ENCODE results near the gene GPX8.

GPX8 gene

DNA sequence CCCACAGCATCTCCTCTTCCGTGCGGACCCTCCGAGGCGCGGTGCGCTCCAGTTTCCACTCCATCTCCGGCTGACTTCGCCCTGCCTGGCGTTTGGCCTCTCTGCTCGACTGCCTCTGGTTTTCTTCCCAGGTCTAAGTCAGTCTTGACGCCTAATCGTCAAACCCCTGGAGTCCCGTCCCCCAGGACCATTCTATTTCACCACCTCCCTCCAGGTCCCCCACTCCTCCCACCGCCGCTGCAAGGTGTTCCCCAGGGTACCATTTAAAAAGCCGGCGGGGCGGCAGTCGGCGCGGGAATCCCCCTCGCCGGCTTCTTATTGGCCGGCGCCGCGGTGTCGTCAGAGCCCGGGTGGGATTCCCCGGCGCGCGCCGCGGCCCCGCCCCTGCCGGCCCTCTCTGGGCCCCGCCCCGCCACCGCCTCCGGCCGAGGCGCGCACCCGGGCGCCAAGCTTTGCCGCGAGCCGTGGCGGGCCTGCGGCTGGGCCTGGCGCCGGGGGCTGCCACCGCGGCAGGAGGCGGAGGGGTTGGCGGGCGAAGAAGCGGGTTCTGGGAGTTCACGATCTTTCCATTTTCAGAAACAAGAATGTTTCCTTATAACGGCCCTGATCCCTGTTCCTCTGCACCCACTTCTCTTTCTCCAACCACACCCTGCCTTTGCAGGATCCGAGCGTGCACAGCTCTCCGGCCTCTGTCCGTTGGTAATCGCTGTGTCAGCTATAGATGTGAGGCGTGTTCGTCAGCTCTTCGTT is 13.1 kb downstream of the GPX8 start, which contains the start of gene CDC20B:
Gene CDC20B, minus strand, starts transcription at position 241 of the 750 bp plus-strand sequence. Its CDS starts 177 bp downstream, at position 64.
- DNase-seq = no peak

- DNase-seq = no peak
These were observed 13.8 kb downstream of the GPX8 start for GRCh38 chr5:55173687-55174230.

- no peak for DNase-seq
These were observed 15.8 kb downstream of the GPX8 start for GRCh38 chr5:55175781-55176175.

DNA sequence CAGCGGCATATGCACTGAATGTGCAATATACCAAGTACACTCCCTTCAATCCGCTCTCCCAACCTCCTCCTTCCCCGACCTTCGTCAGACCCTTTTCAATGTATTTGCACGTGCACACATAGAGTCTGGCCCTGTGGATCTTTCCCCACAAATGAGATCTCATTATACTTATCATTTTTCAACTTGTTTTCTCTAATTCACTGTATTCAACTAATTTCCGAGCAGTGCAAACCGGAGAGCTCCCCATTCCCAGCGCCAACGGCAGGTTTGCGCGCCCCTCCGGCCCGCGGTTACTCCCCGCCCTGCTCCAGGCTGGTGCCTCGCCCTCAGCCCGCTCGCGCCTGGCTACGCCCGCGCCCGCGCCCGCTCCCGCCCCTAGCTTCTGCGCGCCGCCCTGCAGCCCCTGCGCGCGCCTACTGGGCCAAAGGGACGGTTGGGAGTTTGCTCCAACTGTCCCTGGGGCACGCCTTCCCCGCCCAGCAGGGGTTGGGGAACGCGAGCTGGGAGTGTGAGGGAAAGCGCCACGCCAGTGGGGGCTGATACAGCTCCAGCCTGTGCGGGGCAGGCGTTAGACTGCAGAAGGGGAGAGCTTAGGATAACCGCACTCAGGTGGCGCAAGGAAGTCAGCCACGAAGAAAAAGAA is 16.3 kb downstream of the GPX8 start:
- no peak for DNase-seq

DNA sequence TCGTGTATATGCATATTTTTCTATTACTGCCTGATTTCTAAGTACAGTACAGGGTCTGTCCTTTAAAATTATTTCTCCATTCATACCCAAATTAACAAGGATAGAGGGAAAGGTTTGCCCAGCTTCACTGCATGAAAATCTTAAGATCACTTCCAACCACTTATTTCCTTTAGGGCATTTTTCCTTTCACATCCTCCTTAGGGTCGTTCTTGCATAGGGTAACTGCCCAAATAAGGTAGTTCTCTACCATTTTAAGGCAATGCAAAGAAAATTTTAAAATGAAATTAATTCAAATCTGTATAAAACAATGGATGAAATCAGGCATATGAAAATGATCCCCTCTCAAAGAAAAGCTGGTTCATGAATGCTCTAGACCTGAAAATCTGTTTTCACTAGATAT is 17.1 kb downstream of the GPX8 start:
- no peak for DNase-seq

DNA sequence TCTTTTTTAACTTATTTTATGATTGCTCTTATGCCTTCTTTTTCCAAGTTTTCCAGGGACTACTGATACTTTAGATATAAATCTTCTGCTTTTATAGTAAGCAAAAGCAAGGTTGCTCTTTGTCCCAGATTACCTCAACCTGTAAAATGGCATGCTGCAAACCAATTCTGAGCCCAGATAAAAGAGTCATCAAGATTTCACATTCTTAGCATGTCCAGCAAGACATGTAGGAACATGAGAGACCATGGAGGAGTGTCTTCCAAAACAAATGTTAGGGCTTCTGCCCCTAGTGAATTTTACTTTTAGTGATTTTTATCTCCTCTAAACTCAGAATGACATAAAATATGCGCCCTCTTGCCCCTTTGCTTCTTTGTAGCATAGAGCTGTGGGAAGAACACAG is 20.0 kb downstream of the GPX8 start:
- DNase-seq = no peak

DNA sequence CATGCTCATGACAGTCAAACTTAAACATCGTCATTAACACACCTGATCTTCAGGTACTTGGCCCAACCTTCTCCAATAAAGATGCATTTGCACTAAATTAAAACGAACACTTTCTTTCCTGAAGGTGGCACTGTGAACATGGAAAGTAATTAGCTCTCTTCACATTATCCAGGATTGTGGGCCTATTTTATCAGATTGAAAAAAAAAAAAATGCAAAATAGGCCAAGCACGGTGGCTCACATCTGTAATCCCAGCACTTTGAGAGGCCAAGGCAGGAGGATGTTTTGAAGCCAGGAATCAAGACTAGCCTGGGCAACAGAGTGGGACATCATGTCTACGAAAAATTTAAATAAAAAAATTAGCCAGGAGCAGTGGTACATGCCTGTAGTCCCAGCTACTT is 27.4 kb downstream of the GPX8 start:
- no peak for DNase-seq

DNA sequence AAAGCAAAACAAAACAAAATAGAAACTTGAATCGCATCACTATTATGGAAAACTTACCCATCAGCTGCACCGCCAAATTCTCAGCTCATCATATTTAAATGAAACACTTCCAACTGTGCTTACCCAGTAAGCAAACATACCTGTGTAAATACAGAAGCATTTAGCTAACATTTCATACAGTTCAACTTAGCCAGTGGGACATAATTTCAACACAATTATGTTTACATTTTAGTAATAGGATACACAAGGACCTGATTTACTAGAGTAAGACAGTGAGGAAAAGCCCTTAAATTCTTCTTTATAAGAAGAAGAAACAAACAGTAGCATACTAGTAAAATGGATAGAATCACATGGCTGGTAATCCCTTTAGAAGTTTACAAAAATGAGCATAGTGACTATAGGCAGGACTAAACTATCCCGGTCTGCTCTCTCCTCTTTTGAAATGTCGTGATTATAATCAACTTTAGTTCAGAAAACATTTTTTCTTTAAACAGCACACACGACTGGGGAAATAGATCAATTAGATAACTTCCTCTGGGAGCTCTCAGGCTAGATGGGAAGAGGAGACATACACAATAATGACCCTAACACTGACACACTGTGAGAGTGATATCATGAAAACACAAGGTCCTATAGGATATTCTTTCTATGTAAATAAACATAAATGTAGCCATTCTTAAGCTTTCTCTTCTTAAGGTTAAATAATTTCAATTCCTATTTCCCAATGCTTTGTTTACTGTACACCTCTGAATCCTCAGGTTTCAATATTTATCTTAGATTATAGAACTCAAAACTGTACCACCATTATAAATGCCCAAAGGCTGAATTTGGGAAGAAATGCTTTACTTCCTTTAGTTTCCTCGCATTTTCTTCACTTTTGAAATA is 28.9 kb downstream of the GPX8 start:
- no peak for DNase-seq

- DNase-seq = no peak
These were observed 31.2 kb downstream of the GPX8 start for GRCh38 chr5:55191165-55191564.

GRCh38 chr5:55205001-55205400 is 45.0 kb downstream of the GPX8 start:
- DNase-seq = no peak

DNA sequence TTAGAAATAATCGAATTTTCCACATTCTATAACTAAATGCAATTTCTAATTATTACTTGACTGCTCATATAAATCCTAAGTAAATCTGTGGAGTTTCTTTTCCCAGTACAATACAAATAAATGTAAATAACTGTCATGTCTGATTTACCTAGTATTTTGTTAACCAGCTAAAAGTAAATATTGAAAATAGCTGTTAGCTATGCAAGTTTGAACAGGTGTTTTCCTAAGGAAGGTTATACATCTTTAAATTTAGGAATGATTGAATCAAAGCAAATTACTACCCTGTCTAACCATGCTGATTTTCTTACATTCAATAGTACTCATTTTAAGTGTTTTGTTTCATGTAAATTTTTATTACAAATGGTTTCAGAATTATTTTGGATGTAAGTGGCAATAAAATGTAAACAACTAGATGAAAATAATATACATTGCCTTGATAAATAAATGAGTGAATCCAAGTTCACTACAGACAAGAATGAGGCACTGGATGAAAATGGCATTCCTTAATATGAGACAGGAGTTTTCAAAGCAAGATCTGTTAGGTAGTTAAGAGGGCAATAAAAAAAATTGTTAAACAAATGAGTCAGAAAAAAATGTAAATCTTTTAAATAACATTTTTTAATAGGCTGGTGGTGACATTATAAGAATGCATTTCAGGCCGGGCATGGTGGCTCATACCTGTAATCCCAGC is 51.4 kb downstream of the GPX8 start:
- DNase-seq = no peak
